IMR-90 (cell line): Measurements from ENCODE around the gene RAP2A. TPM values are rescaled to one million over a fixed set of nuclear protein-coding genes. Genes with fewer than 3 reads are reported as not detected.

Experiments used
- ATAC-seq: fragments of 200-7000 bp; cut with Tn5 transposase; 2 replicates; pipeline ENCODE4 v1.9.1; 2020; ENCODE audit warnings: low read depth, mild to moderate bottlenecking, moderate library complexity
- BruUV-seq: library from RNA; stranded (reverse); fragments of 400-500 nt; replicated peaks from 2 replicates; lab custom pipeline; 2021; lab: Mats Ljungman, UMichigan
- CTCF ChIA-PET: fragments of 300-600 bp; formaldehyde crosslinking; extraction: SDS; loops from one replicate; lab custom pipeline; 2021; ENCODE audit warnings: antibody characterized with exemption; lab: Yijun Ruan, JAX
- POLR2A ChIA-PET: fragments of 300-600 bp; sonication (Branson Sonifier 250); formaldehyde crosslinking; loops from one replicate; lab custom pipeline; 2022; ENCODE audit warnings: antibody characterized with exemption; ENCODE audit not compliant: unreplicated experiment; lab: Charles Lee
- DNase-seq: peaks from one replicate; pipeline ENCODE4 v3.0.0; 2013
- H2AFZ ChIP-seq: replicated peaks from 2 replicates; pipeline ENCODE3; 2013; ENCODE audit warnings: low read length, mild to moderate bottlenecking; ENCODE audit not compliant: poor library complexity
- H2AK5ac ChIP-seq: 2 replicates; pipeline ENCODE4 v1.6.1; 2013; ENCODE audit warnings: low read depth, low read length, inconsistent platforms
- H2AK9ac ChIP-seq: replicated peaks from 2 replicates; pipeline ENCODE3; 2013; ENCODE audit warnings: mild to moderate bottlenecking, low read depth, low read length, moderate library complexity; ENCODE audit not compliant: poor library complexity
- H2BK120ac ChIP-seq: 2 replicates; pipeline ENCODE4 v1.6.1; 2013; ENCODE audit warnings: low read depth, low read length, inconsistent platforms
- H2BK15ac ChIP-seq: 3 replicates; pipeline ENCODE4 v1.6.1; 2013; ENCODE audit warnings: low read depth, low read length, inconsistent platforms
- H2BK20ac ChIP-seq: 2 replicates; pipeline ENCODE4 v1.6.1; 2013; ENCODE audit warnings: low read depth, mild to moderate bottlenecking, inconsistent platforms, low read length, moderate library complexity
- H2BK5ac ChIP-seq: 2 replicates; pipeline ENCODE4 v1.6.1; 2013; ENCODE audit warnings: mild to moderate bottlenecking, low read depth, low read length, inconsistent platforms; ENCODE audit not compliant: poor library complexity, severe bottlenecking
- H3K14ac ChIP-seq: replicated peaks from 2 replicates; pipeline ENCODE4 v1.6.1; 2013; ENCODE audit warnings: low read depth, low read length, inconsistent platforms
- H3K18ac ChIP-seq: 2 replicates; pipeline ENCODE4 v1.6.1; 2013; ENCODE audit warnings: low read depth, low read length, control low read depth
- H3K23ac ChIP-seq: 2 replicates; pipeline ENCODE4 v1.6.1; 2013; ENCODE audit warnings: low read depth, low read length, inconsistent platforms
- H3K27ac ChIP-seq: 2 replicates; pipeline ENCODE4 v1.5.1; 2013; ENCODE audit warnings: mild to moderate bottlenecking, control low read depth, low read length; ENCODE audit not compliant: insufficient read depth
- H3K27me3 ChIP-seq: 2 replicates; pipeline ENCODE4 v1.6.1; 2013; ENCODE audit warnings: low read length; ENCODE audit not compliant: control insufficient read depth, insufficient read depth
- H3K36me3 ChIP-seq: 2 replicates; pipeline ENCODE4 v1.6.1; 2013; ENCODE audit warnings: low read length, mixed read lengths; ENCODE audit not compliant: control insufficient read depth, insufficient read depth
- H3K4ac ChIP-seq: 2 replicates; pipeline ENCODE4 v1.6.1; 2013; ENCODE audit warnings: low read depth, low read length, inconsistent platforms
- H3K4me1 ChIP-seq: 2 replicates; pipeline ENCODE4 v1.6.1; 2013; ENCODE audit warnings: low read length, mixed read lengths; ENCODE audit not compliant: control insufficient read depth, insufficient read depth
- H3K4me2 ChIP-seq: 2 replicates; pipeline ENCODE4 v1.6.1; 2013; ENCODE audit warnings: low read depth, mild to moderate bottlenecking, control low read depth, low read length, moderate library complexity
- H3K4me3 ChIP-seq: 2 replicates; pipeline ENCODE4 v1.5.1; 2013; ENCODE audit warnings: low read depth, mild to moderate bottlenecking, control low read depth, low read length, moderate library complexity; ENCODE audit not compliant: insufficient read depth
- H3K56ac ChIP-seq: 2 replicates; pipeline ENCODE4 v1.6.1; 2013; ENCODE audit warnings: low read length, inconsistent platforms; ENCODE audit not compliant: insufficient read depth; ENCODE audit errors: extremely low read depth
- H3K79me1 ChIP-seq, 2 experiments: 2 replicates each; pipeline ENCODE4 v1.6.1; 2013; ENCODE audit warnings: low read length in 2 of 2, inconsistent platforms in 1 of 2, low read depth in 1 of 2
- H3K9ac ChIP-seq: 2 replicates; pipeline ENCODE4 v1.6.1; 2013; ENCODE audit warnings: low read depth, low read length, control low read depth
- H3K9me1 ChIP-seq: 2 replicates; pipeline ENCODE4 v1.6.1; 2013; ENCODE audit warnings: low read length, inconsistent platforms; ENCODE audit not compliant: insufficient read depth
- H3K9me3 ChIP-seq: 2 replicates; pipeline ENCODE4 v1.6.1; 2013; ENCODE audit warnings: low read length; ENCODE audit not compliant: control insufficient read depth, insufficient read depth
- H4K20me1 ChIP-seq: 2 replicates; pipeline ENCODE4 v1.6.1; 2013; ENCODE audit warnings: low read length, inconsistent platforms; ENCODE audit not compliant: insufficient read depth
- H4K5ac ChIP-seq: 2 replicates; pipeline ENCODE4 v1.6.1; 2013; ENCODE audit warnings: mild to moderate bottlenecking, low read depth, low read length, control low read depth
- H4K8ac ChIP-seq, 2 experiments: 2 replicates each; pipeline ENCODE4 v1.6.1; 2013; ENCODE audit warnings: low read depth in 2 of 2, low read length in 2 of 2, control low read depth in 1 of 2, inconsistent platforms in 1 of 2
- H4K91ac ChIP-seq: 2 replicates; pipeline ENCODE4 v1.6.1; 2013; ENCODE audit warnings: low read depth, low read length, inconsistent platforms; ENCODE audit not compliant: insufficient read depth
- BHLHE40 ChIP-seq: fragments of 150-350 bp; IDR thresholded peaks from 2 replicates; pipeline ENCODE4 v1.6.1; 2016; ENCODE audit warnings: mild to moderate bottlenecking, low read depth, low read length
- CEBPB ChIP-seq: IDR thresholded peaks from 2 replicates; pipeline ENCODE4 v1.6.1; 2012; ENCODE audit warnings: low read depth, low read length, improper control_type of control experiment
- CHD1 ChIP-seq: IDR thresholded peaks from 2 replicates; pipeline ENCODE4 v1.6.1; 2012; ENCODE audit warnings: low read depth, low read length, improper control_type of control experiment
- CTCF ChIP-seq: conservative IDR thresholded peaks from 2 replicates; pipeline ENCODE4 v1.5.1; 2012; ENCODE audit warnings: mild to moderate bottlenecking, low read depth, low read length, improper control_type of control experiment
- ELK1 ChIP-seq: fragments of 150-350 bp; IDR thresholded peaks from 2 replicates; pipeline ENCODE4 v1.6.1; 2016; ENCODE audit warnings: low read depth, mild to moderate bottlenecking, low read length, moderate library complexity, borderline replicate concordance
- FOS ChIP-seq: fragments of 150-350 bp; IDR thresholded peaks from 2 replicates; pipeline ENCODE4 v1.6.1; 2016; ENCODE audit warnings: low read depth, low read length
- MAFK ChIP-seq: IDR thresholded peaks from 2 replicates; pipeline ENCODE4 v1.6.1; 2012; ENCODE audit warnings: low read depth, low read length, improper control_type of control experiment
- MAZ ChIP-seq: IDR thresholded peaks from 2 replicates; pipeline ENCODE4 v1.6.1; 2012; ENCODE audit warnings: low read depth, mild to moderate bottlenecking, low read length, improper control_type of control experiment, moderate library complexity, borderline replicate concordance
- MXI1 ChIP-seq: IDR thresholded peaks from 2 replicates; pipeline ENCODE4 v1.6.1; 2012; ENCODE audit warnings: low read depth, mild to moderate bottlenecking, low read length, moderate library complexity, borderline replicate concordance
- NFE2L2 ChIP-seq: fragments of 150-350 bp; IDR thresholded peaks from 2 replicates; pipeline ENCODE4 v1.6.1; 2016; ENCODE audit warnings: low read depth, mild to moderate bottlenecking, low read length
- POLR2A ChIP-seq: IDR thresholded peaks from 2 replicates; pipeline ENCODE4 v1.6.1; 2012; ENCODE audit warnings: mild to moderate bottlenecking, low read depth, low read length
- RAD21 ChIP-seq: IDR thresholded peaks from 2 replicates; pipeline ENCODE4 v1.6.1; 2012; ENCODE audit warnings: low read length, improper control_type of control experiment
- RCOR1 ChIP-seq: IDR thresholded peaks from 2 replicates; pipeline ENCODE4 v1.6.1; 2012; ENCODE audit warnings: mild to moderate bottlenecking, low read length, improper control_type of control experiment; ENCODE audit not compliant: insufficient replicate concordance
- RFX5 ChIP-seq: IDR thresholded peaks from 2 replicates; pipeline ENCODE4 v1.8.0; 2012; ENCODE audit warnings: low read depth, mild to moderate bottlenecking, low read length, moderate library complexity
- SMC3 ChIP-seq: fragments of 150-350 bp; IDR thresholded peaks from 2 replicates; pipeline ENCODE4 v1.6.1; 2016; ENCODE audit warnings: low read depth, mild to moderate bottlenecking, antibody characterized with exemption, low read length, moderate library complexity
- USF2 ChIP-seq: fragments of 150-350 bp; IDR thresholded peaks from 2 replicates; pipeline ENCODE4 v1.6.1; 2017; ENCODE audit warnings: mild to moderate bottlenecking, antibody characterized with exemption, low read length, low read depth
- WGBS, 2 experiments: methylation state at CpG; one replicate each; pipeline versions ENCODE4 v1.1.5 to v1.1.7; 2013; ENCODE audit warnings: missing lambda C conversion rate in 2 of 2; ENCODE audit not compliant: insufficient read length in 1 of 2; ENCODE audit errors: extremely low coverage in 2 of 2; 5-methylcytosine and 5-hydroxymethylcytosine counted together
- dilution Hi-C: fragments of 300-500 bp; cut with HindIII; formaldehyde crosslinking; loops from one replicate; pipeline ENCODE4 v1.14.3; 2018; ENCODE audit warnings: low sequenced_read_pairs; ENCODE audit not compliant: unreplicated experiment
- in situ Hi-C: fragments of 300-500 bp; cut with MboI; formaldehyde crosslinking; loops from 3 replicates; pipeline ENCODE4 v1.14.3; 2019; ENCODE audit warnings: low sequenced_read_pairs, inconsistent platforms, mixed read lengths
- intact Hi-C: fragments of 100-400 bp; cut with micrococcal nuclease; formaldehyde crosslinking; loops from 2 replicates; pipeline ENCODE4 v1.10.0; 2022
- polyA plus RNA-seq, 3 experiments: library from polyadenylated mRNA; depleted of rRNA; stranded (reverse); fragments of >200 nt; gene quantifications; 2 replicates each; pipeline ENCODE4 v1.2.3, GENCODE V29; 2012; ENCODE audit warnings: low replicate concordance in 1 of 3
- total RNA-seq: library from RNA; depleted of rRNA; stranded (reverse); fragments of >200 nt; gene quantifications from 2 replicates; pipeline ENCODE4 v1.2.3, GENCODE V29; 2012

The RAP2A gene
- total and polyA plus RNA-seq, 2 of the 4 experiments (the other 2 are of a cell fraction) = 6.4 to 21.0 TPM

DNA sequence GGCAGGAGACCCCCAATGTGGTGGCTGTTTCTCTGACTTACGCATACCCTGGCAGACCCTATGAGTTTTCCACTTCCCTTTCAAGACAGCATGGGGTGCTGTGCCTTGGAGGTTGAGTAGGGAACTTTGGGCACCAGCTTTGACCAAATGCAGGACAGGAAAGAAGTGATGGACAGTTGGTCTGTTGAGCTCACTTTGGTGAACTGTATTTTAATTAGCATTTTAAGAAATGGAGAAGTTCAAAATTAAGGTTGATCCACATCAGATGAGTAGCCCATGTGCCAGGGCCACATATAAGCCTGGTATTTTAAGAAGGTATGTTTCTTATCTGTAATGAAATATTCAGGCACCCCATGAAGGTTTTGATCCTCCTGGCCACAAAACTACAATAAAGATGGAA is 46.1 kb upstream of the RAP2A start:
- dilution Hi-C loops (no loop called here), in situ Hi-C loops (no loop called here), intact Hi-C loops (no loop called here)
- no peak overlapping the region for H2BK120ac ChIP-seq
- H3K9me3 ChIP-seq = no peaks in the 10 kb centered on the region
- no peak overlapping the region for H2AK9ac ChIP-seq
- no peak overlapping the region for H3K18ac ChIP-seq
- peaks cover 3% of the 10 kb centered on the region for H3K4me1 ChIP-seq
- no peak overlapping the region for H3K56ac ChIP-seq
- H2AK5ac ChIP-seq = no peak overlapping the region
- WGBS, 2 experiments = 100% methylated on average over 1 of the region's 1 CpG; no CpG with 5 or more reads in 1 of the 2 experiments
- no peak overlapping the region for H4K5ac ChIP-seq
- no peak overlapping the region for H3K4ac ChIP-seq
- peaks cover 11% of the 10 kb centered on the region; the same call in 1 of the 2 replicates for H3K9me1 ChIP-seq
- H4K91ac ChIP-seq = no peak overlapping the region
- peaks cover 23 to 46% of the 10 kb centered on the region in 2 experiments; a peak in 3 of 4 replicates for H3K79me1 ChIP-seq
- no peak for TF ChIP-seq CHD1
- no peak for TF ChIP-seq BHLHE40
- no peak for TF ChIP-seq RAD21
- TF ChIP-seq MXI1 = no peak
- TF ChIP-seq MAZ = no peak
- no peak for TF ChIP-seq RCOR1
- TF ChIP-seq CTCF = no peak
- no peak for TF ChIP-seq NFE2L2
- no peak for TF ChIP-seq USF2
- no peak for TF ChIP-seq MAFK
- no peak for TF ChIP-seq SMC3
- no peak for TF ChIP-seq ELK1
- no peak for TF ChIP-seq RFX5
- TF ChIP-seq FOS = no peak
- TF ChIP-seq POLR2A = no peak
- TF ChIP-seq CEBPB = no peak
- H3K9ac ChIP-seq = no peak overlapping the region
- no peak overlapping the region for H3K27ac ChIP-seq
- BruUV-seq = no TSS peak
- peaks cover 5% of the 10 kb centered on the region; the same call in 1 of the 2 replicates for H4K20me1 ChIP-seq
- CTCF ChIA-PET = no interaction called here
- no peak overlapping the region for H3K4me3 ChIP-seq
- no peak overlapping the region for H2BK15ac ChIP-seq
- DNase-seq (no peak), ATAC-seq (no peak)
- H2BK5ac ChIP-seq = no peak overlapping the region
- H3K23ac ChIP-seq = no peak overlapping the region
- POLR2A ChIA-PET = no interaction called here
- H4K8ac ChIP-seq = no peak overlapping the region
- no peak overlapping the region for H2BK20ac ChIP-seq
- H3K36me3 ChIP-seq = peaks cover 25% of the 10 kb centered on the region
- no peak overlapping the region for H3K4me2 ChIP-seq
- no peaks in the 10 kb centered on the region for H3K27me3 ChIP-seq
- no peak overlapping the region for H3K14ac ChIP-seq
- no peak overlapping the region for H2AFZ ChIP-seq
